SK-N-MC (cell line): ENCODE results near the gene C6orf132.

Experiments
- EZH2 ChIP-seq: fragments of 200-600 bp; sonication (generic); IDR thresholded peaks from one replicate; pipeline ENCODE4 v1.6.1; 2017; ENCODE audit warnings: antibody characterized with exemption
- FOXP2 ChIP-seq: optimal IDR thresholded peaks from 2 replicates; pipeline ENCODE3; 2011; ENCODE audit warnings: mild to moderate bottlenecking, moderate library complexity; ENCODE audit not compliant: insufficient read depth; ENCODE audit errors: extremely low read length, control extremely low read depth
- POLR2AphosphoS5 ChIP-seq: IDR thresholded peaks from 2 replicates; pipeline ENCODE4 v1.6.1; 2012; ENCODE audit warnings: mild to moderate bottlenecking, low read depth, low read length, borderline replicate concordance

DNA sequence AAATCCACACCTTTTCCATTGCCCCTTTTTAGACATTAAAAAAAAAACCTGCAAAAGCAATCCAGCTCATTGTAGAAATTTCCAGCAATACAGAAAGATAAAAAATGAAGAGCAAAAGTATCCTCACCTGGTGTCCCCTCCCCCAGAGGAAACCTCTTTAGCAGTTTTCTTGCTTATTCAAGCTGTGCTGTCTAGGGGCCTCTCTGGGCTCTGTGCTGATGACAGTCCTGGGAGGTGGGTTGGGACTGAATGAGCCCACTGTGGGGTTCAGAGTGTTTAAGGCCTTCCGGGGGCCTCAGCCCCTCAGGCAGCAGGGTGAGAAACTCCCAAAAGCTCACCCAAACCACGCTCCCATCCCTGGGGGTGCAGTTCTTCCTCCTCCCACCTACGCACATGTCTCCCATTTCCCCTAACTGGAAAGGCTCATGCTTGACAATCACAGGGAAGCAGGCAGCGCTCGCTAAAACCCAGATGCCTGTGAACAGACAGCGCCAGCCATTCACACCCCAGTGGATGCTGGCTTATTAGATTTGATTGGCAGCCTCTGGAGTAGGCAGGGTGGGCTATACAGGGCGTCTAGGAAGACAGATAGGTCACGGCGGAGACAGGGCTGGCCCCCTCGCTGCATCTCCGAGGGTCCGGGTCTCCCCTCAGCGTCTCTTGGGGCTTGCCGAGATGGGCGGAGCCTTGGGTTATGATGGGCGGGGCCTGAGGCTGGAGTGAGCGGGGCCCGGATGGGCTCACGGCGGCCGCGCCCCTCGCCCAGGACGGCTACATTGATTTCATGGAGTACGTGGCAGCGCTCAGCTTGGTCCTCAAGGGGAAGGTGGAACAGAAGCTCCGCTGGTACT, 35.3 kb upstream of the C6orf132 start:
- TF ChIP-seq EZH2 = no peak
- no peak for TF ChIP-seq POLR2AphosphoS5
- no peak for TF ChIP-seq FOXP2
